Measurements from ENCODE around the gene BCAS3.
A peak's percentile ranks its signal among the peaks of the same experiment; 100 is the strongest.
"Not testable (repeated sequence)": the region's sequence is repeated elsewhere in the genome, so short reads cannot be mapped to it uniquely, and the experiment has no call there.

Gene BCAS3

GRCh38 chr17:61011251-61011650 is 333.6 kb downstream of the BCAS3 start:
- no peak for DNase-seq

- no peak for DNase-seq
Observed at GRCh38 chr17:61015966-61016365, 338.3 kb downstream of the BCAS3 start.

- DNase-seq = no peak
Observed at GRCh38 chr17:61017317-61018006, 339.8 kb downstream of the BCAS3 start.

- DNase-seq = no peak
Observed at GRCh38 chr17:61018938-61019337, 341.3 kb downstream of the BCAS3 start.

- no peak for DNase-seq
Observed at GRCh38 chr17:61023996-61024395, 346.3 kb downstream of the BCAS3 start.

GRCh38 chr17:61026818-61027217 is 349.2 kb downstream of the BCAS3 start:
- DNase-seq = no peak

- DNase-seq = no peak
Observed at GRCh38 chr17:61029181-61029580, 351.5 kb downstream of the BCAS3 start.

- DNase-seq = peak; percentile 94
Observed at GRCh38 chr17:61040666-61041065, 363.0 kb downstream of the BCAS3 start.

GRCh38 chr17:61042348-61042747 is 364.7 kb downstream of the BCAS3 start:
- DNase-seq = not testable (repeated sequence)

GRCh38 chr17:61047515-61047914 is 369.9 kb downstream of the BCAS3 start:
- DNase-seq = no peak

GRCh38 chr17:61048376-61049106 is 370.9 kb downstream of the BCAS3 start:
- no peak for DNase-seq

GRCh38 chr17:61053469-61053868 is 375.8 kb downstream of the BCAS3 start:
- DNase-seq = no peak

- no peak for DNase-seq
Observed at GRCh38 chr17:61054436-61054835, 376.8 kb downstream of the BCAS3 start.

GRCh38 chr17:61057257-61057656 is 379.6 kb downstream of the BCAS3 start:
- no peak for DNase-seq

GRCh38 chr17:61058066-61058465 is 380.4 kb downstream of the BCAS3 start:
- no peak for DNase-seq

GRCh38 chr17:61063528-61063927 is 385.9 kb downstream of the BCAS3 start:
- DNase-seq = no peak

GRCh38 chr17:61064087-61064951 is 386.7 kb downstream of the BCAS3 start:
- no peak for DNase-seq

- DNase-seq = no peak
Observed at GRCh38 chr17:61065263-61065773, 387.7 kb downstream of the BCAS3 start.

GRCh38 chr17:61066062-61066461 is 388.4 kb downstream of the BCAS3 start:
- DNase-seq = no peak

- DNase-seq = no peak
Observed at GRCh38 chr17:61070649-61071048, 393.0 kb downstream of the BCAS3 start.

GRCh38 chr17:61072648-61073047 is 395.0 kb downstream of the BCAS3 start:
- DNase-seq = no peak

- DNase-seq = no peak
Observed at GRCh38 chr17:61073131-61073530, 395.5 kb downstream of the BCAS3 start.

- DNase-seq = no peak
Observed at GRCh38 chr17:61073799-61074513, 396.3 kb downstream of the BCAS3 start.
